ENCODE data around the gene FAM156B.
"Not testable (repeated sequence)": the region's sequence is repeated elsewhere in the genome, so short reads cannot be mapped to it uniquely, and the experiment has no call there.

The FAM156B gene, protein sequence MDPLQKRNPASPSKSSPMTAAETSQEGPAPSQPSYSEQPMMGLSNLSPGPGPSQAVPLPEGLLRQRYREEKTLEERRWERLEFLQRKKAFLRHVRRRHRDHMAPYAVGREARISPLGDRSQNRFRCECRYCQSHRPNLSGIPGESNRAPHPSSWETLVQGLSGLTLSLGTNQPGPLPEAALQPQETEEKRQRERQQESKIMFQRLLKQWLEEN

DNA sequence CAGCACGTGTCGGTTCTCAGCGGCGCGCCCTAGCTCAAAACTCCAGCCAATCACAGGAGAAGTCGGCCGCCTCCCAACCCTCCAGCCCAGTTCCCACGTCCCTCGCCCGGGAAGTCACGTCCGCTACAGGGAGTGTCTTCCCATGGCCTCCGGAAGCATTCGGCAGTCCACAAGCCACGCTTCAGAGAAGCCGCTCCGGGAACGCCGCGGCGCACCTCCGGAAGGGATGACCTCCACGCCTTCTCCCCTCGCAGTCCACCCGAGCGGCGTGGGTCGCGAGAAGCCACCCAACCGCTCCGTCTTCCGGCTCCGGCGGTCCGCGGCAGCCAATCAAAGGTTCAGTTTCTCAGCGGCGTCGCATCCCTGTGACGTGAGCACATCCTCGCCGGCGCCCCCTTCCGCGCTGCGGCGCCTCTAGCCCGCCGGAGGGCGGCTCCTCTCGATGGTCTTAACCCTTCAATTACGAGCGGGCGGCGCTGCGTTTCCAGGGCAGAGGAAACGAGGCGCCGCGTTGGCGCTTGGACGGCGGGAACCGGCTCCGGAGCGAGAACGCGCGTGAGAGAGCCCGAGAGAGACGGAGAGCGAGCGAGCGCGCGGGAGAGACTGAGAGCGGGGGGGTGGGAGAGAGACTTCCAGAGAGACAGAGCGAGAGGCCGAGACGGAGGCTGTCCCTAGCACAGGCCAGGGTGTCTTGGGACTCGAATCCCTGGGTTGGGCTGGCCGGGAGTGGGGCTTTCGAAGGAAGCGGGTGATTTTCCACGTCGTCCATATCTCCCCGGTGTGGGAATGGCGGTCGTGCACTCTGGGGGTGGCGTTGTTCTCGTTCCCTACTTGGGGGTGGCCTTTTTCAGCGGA is at the start of gene FAM156B:
FAM156B (plus strand) TSS at position 476 of the 855 bp plus-strand sequence. CDS start 9,896 bp downstream, outside the sequence.
- FAIRE-seq = peak; percentile 87
- DNase-seq (ENCODE audit: low spot score) = not testable (repeated sequence)

DNA sequence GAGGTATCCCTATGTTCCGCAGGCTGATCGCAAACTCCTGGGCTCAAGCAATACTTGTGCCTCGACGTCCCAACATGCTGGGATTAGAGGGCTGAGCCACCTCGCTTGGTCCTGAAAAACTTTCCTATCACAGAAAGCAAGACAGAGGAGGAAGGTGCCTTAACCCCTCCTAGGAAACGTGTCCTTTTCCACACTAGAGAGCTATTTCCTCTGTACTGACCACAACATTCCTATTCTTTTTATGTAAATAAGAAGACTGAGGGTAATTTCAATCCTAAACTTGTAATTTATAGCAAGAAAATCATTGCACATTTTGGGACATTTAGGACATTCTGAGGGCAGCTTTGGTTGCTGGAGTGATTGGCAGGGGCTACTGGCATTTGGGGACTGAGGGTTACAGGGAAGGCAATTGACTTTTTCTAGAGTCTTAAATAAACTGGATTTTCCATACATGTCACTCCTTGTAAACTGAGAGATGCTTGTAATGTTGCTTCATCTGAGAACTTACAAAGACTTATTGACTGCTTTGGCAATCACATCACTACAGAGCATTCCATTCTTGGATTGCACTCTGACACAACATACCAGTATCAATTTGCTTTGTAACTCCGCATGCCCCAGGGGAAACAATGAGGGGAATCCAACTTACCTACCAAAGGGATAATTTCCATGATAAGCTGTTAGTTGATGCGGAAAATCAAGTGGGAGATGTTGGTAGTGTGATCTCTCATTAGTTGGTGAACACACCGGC is 44.8 kb upstream of the FAM156B start:
- DNase-seq (ENCODE audit: low spot score) = no peak
- FAIRE-seq = peak; percentile 65

DNA sequence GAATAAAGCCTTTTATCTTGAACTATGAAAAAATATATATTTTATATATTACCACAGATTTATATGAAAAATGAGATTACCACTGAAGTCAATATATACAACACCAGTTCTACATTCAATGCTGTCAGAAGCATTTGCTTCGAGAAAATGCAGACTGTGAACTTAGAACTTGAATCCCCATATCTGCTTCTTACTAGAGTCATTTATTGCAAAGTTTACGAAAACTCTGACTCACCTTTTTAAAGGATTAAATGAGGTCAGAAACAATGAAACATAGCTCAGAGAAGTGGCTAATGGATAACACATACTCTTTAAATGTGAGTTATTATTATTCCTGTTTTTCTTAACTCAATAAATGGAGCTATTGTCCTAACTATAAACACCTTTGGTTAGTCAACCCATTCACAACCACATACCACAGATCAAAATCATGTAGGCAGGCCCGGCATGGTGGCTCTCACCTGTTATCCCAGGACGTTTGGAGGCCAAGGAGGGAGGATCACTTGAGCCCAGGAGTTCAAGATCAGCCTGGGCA is 40.1 kb upstream of the FAM156B start:
- DNase-seq (ENCODE audit: low spot score); FAIRE-seq: not testable (repeated sequence)

DNA sequence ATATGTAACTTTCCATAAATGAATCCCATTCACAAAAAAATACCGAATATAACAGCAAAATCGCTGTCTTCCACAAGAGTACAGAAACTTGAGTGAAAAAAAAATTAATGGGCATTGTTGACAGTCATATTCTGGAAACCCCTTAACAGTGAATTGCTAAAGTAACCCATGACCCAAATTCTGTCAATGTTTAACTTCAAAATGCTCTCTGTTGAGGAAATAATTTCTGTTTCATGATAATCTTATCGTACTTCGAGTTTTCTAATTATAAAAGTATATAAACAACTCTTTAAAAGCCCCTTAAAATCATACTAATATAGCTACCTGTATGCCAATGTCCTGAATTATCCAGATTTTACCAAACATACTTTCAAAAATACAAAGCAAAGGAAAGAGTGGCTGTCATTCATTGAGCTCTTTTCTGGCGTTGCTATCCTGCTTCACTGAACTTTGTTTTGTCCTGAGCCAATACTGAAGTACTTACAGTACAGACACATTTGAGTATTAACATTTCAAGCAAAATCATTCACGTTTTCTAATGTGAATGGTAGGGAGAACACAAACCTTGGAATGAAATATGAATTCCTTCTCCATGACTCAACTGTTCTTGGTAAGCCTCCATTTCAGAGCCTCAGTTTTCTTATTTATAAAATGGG is 31.7 kb upstream of the FAM156B start:
- DNase-seq (ENCODE audit: low spot score) = no peak
- no peak for FAIRE-seq

DNA sequence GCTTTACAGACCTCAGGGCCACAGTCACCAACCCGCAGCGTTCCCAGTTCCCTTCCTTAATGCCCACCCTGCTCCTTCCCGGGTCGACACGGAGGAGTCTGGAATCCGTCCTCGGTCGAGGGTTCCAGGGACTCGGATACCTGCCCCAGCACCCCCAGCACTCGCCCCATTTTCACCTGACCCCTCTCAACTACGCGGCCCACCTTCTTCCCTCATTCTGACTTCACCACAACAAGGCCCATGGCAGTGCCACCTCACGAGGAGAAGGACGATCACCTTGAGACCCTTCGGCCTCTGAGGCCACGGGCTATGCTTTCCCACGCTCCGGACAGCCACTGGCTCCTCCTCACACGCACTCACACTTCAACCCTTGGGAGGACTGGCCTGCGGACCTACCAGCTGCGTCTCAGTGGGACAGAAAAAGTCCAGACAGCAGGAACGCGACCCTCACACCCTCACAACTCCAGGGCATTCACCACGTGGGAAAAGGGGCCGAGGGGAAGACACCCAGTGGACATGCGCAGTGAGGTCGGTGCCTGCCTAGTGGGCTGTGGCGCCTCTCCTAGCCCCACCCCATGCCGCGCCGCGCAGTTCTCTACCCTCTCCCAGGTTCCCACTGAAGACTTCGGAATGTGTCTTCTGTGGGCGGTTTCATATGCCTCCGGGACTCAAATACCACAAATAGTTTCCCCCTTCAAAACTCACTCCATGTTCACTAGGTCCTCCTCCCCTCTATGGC is 29.4 kb upstream of the FAM156B start, which contains the start of gene XAGE3:
XAGE3 (minus strand) TSS at position 474 of the 739 bp plus-strand sequence. CDS start 950 bp downstream, outside the sequence.
- DNase-seq (ENCODE audit: low spot score) (no peak), FAIRE-seq (no peak)

DNA sequence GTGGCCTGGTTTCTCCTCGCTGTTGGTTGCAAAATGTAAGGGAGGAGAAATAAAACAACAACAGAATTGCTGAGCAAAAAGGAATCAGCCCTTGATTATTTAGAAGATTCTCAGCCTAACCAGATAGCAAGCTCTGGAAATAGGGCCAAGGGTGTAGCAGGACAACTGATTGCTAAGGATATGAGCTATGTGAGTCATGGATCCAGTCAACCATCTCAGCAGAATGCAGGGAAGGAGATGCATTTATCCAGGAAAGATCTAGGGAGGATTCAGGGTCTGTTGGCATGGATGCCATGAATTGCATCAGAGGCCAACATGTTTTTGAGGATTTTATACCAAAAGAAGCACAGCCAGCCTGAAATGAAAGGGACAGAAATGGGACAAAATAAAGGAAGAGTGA is 27.1 kb upstream of the FAM156B start:
- FAIRE-seq = no peak
- no peak for DNase-seq (ENCODE audit: low spot score)

DNA sequence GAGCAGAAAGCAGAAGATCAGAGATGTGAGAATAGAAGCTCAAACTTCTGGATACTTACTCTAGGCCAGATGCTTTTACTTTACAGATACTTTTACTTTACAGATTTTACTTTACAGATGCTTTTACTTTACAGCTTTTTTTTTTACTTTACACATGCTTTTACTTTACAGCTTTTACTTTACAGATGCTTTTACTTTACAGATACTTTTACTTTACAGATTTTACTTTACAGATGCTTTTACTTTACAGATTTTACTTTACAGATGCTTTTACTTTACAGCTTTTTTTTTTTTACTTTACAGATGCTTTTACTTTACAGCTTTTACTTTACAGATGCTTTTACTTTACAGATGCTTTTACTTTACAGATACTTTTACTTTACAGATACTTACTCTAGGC is 23.3 kb upstream of the FAM156B start:
- DNase-seq (ENCODE audit: low spot score); FAIRE-seq: not testable (repeated sequence)

DNA sequence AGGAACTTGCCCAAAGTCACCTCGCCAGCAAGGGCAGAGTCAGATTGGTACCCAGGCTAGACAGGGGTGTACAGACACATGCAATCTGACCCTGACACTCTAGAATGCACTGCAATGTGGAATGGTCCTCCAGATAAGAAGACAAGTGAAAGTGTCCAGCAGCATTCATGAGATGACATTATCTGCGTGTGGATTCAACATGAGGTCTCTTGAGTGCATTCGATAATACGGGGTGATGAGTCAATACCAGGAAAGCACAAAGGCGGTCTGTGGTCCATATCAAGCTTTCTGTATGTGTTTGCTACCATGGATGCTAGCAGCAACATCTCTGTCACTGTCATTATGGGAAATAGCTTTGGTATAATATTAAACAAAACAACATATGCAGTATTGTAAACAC is 22.5 kb upstream of the FAM156B start:
- no peak for DNase-seq (ENCODE audit: low spot score)
- FAIRE-seq = no peak

DNA sequence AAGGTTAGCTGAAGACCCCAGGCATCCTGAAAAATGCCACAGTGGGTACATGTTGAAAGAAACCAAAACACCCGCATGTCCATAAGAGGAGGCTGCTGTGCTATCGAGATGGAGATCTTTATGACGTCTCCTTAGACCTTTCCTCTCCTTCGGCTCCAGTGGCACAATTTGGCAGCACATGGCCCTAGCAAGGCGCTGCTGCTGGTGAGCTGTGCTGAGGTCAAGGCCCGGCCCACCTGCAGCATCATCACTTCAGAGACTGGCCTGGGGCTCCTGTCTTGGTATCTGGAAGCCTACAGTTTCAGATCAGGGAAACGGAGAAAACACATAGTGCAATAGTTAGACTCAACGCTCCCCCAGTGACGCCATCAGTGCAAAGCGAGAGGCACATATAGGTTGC is 21.7 kb upstream of the FAM156B start:
- DNase-seq (ENCODE audit: low spot score) = not testable (repeated sequence)
- peak; percentile 27 for FAIRE-seq

DNA sequence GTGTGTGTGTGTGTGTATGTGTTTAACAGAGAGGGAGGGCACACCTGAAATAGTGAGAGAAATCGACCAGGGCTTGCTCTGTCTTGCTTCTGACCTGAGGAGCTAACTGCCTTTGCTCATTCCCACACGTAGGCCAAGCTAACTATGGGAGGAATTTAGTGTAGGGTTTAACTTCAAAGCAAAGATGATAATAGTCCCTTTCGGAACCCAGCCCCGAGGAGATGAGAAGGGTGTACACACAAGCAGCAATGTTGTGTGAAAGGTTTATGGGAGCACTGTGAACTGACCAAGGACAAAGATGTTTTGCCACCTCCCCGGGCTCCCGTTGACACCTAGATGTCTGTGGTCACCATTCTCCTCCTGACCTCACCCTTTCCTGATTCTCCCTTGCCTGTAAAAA is 20.7 kb upstream of the FAM156B start:
- not testable (repeated sequence) for DNase-seq (ENCODE audit: low spot score); FAIRE-seq

DNA sequence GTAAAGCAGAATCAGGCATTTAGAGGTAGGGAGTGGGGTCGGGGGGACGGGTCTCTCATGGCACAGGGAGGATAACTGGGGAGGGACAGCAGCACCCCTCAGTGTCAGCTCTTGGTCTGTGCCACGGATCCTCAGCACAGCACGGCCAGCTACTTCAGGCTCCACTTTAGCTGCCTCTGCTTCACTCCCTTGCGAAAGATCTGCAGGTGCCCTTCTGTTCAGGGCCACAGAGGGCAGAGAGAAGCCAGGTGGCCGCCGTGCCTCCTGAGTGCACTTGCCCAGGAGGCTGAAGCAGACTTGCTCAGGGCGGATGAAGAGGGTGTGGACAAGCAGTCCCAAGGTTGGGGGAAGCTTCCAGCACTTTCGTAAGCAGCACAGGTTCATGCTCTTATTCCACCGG is 9.7 kb upstream of the FAM156B start:
- not testable (repeated sequence) for DNase-seq (ENCODE audit: low spot score); FAIRE-seq

DNA sequence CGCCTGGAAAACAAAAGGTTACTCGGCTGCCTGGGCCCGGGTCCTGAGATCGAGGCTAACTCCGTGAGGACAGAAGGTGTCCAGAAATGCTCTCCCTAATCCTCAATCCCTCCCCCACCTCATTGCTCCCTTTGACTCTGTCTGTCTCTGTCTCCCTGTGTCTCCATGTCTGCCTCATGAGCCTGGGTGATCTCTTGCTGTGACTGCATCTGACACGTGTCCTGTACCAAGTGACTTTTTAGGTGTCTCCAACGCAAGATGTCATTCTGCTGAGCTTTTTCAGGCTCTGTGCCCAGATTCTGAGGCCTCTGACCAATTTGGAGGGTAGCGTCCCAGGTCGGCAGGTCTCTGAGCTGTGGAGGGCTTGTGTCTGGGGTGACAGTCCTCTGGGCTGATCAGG is 9.0 kb upstream of the FAM156B start:
- not testable (repeated sequence) for FAIRE-seq

DNA sequence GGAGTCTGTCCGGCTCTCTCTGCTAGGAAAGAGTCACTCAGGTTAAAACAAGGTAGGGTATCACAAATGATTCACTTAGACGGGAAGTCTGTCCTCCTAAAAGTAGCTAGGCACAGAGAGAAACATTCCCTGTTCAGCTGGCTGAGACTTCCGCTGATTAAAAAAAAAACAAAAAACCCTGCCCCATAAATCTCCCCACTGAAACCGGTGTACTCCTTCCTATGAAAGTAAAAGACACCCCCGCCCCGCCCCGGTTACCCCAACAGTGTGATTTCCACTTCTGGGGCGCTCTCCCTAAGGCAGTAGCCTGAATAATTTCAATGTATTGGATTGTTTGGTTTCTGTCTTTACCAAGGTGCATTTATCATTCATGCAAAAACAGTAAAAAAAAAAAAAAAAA is 692 bp upstream of the FAM156B start:
- DNase-seq (ENCODE audit: low spot score) = not testable (repeated sequence)

More for the DNA sequence above, 9.0 kb upstream of the FAM156B start:
- DNase-seq (ENCODE audit: low spot score) = not testable (repeated sequence)

DNA sequence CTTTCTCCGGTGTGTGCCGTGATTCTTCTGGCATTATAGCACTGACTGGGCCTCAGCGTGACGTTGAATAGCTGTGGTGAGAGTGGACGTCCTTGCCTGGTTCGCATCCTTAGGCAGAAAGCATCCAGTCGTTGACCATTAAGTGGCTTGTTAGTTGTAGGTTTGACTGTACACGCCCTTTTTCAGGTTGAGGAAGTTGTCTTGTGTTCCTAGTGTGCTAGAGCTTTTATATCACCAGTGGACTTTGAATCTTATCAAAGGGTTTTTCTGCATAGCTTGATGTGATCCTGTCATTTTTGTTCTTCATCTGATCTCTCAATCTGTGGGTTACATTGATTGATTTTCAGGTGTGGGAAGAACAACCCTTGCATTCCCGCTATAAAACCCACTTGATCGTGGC is 8.4 kb downstream of the FAM156B start:
- DNase-seq (ENCODE audit: low spot score); FAIRE-seq: not testable (repeated sequence)

More for the DNA sequence above, 692 bp upstream of the FAM156B start:
- FAIRE-seq = not testable (repeated sequence)

DNA sequence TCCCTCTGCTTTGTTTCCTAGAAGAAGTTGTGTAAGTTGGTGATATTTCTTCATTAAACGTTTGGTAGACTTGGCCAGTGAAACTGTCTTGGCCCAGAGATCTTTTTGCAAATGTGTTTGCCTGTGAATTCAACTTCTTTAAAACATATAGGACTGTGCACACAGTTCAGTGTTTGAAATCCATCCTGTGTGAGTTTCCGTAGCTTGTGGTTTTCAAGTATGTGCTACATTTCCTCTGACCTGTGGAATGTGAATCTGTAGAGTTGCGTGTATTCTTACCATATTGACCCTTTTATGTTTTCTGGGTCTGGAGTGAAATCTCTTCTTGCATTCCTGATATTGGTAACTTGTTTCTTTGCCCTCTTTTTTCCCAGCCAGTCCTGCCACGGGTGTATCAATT is 8.9 kb downstream of the FAM156B start:
- not testable (repeated sequence) for FAIRE-seq; DNase-seq (ENCODE audit: low spot score)

DNA sequence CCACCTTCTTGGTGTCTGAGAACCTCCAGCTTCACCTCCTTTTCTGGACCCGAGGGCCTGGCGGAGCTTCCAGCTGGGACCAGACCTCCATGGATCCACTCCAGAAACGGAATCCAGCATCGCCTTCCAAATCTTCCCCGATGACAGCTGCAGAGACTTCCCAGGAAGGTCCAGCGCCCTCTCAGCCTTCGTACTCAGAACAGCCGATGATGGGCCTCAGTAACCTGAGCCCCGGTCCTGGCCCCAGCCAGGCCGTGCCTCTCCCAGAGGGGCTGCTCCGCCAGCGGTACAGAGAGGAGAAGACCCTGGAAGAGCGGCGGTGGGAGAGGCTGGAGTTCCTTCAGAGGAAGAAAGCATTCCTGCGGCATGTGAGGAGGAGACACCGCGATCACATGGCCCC is 10.0 kb downstream of the FAM156B start:
- FAIRE-seq; DNase-seq (ENCODE audit: low spot score): not testable (repeated sequence)

DNA sequence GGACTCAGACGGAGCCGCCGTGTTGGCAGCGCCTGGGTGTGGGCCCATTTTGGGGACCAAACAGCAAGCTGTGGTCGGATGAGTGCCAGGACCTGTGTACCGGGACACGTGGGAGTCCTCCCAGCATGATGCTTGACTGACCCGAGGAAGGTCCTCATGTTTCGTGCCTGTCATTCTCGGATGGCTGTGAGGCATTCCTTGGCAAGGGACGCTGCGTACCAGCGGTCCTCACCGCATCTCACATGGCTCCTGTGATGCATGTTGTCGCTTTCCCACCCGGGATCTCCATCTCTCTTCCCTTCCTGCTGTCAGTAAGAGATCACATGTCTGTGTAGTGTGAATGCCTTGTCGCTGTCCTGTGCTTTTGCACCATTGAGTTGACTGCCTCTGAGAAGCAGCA is 10.8 kb downstream of the FAM156B start:
- not testable (repeated sequence) for FAIRE-seq

DNA sequence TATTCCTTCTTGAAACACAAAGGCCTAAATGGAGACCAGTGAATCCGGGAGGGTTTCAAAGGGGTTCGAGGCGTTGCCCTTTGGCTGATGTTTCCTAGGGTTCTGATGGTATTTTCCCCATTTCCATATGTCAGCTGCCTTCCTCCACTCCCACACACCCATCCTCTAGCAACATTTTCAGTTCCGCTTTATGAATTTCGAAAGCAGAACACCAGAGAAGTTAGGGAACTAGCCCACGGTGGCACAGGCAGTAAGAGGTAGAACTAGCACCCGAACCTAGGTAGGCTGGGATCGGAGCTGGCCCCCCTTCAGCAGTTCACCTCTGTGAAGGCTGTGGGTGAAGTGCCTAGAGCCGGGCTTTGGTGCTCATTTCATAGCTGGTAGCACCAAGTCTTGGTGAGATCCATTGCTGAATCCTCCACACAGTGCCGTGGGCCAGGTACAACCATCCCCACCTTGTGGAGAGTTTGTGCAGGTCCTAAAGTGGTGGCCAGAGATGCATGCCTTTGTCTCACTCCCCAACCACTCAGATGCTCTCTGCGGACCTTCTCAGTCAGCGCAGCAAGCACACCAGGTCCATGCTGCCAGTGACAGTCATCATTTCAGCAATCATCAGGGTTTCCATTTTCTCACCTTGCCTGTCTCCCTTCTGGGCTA is 12.3 kb downstream of the FAM156B start:
- not testable (repeated sequence) for DNase-seq (ENCODE audit: low spot score); FAIRE-seq

More for the DNA sequence above, 10.8 kb downstream of the FAM156B start:
- DNase-seq (ENCODE audit: low spot score) = not testable (repeated sequence)

DNA sequence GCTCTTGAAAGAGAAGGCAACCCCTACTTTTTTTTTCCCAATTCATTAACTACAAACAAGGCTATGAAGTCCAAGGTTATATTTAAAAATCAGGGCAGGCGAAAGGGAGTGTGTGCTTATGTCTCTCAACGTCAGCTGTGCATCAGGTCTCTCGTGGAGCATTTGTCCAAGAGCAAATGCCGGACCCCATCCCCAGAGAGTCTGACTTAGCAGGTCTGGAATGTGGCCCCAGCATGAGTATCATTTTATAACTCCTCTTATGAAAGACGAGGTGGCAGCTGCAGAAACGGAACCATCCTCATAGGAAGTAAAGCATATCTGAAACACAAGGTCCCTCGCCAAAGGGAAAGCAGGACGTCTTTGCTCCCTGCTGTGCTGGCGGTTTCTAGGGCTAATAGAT is 16.6 kb downstream of the FAM156B start:
- FAIRE-seq = not testable (repeated sequence)

More for the DNA sequence above, 16.6 kb downstream of the FAM156B start:
- DNase-seq (ENCODE audit: low spot score) = not testable (repeated sequence)

All from urothelium cell line (cell line).